ENCODE measurements around the gene OR6K2.

GRCh38 chr1:158689875-158690274 lies 10.6 kb downstream of the OR6K2 start:
- TF ChIP-seq CTCF (IDR thresholded peaks at IDR 0.05; ENCODE audit: poor library complexity) (no peak), EZH2phosphoT487 (IDR thresholded peaks at IDR 0.05; ENCODE audit: low read depth, severe bottlenecking, unreplicated experiment) (no peak), EZH2 (IDR thresholded peaks at IDR 0.05; ENCODE audit: borderline replicate concordance) (no peak)
